ENCODE measurements around the gene COA7.
"Not testable (repeated sequence)": the region's sequence is repeated elsewhere in the genome, so short reads cannot be mapped to it uniquely, and the experiment has no call there.

Gene COA7

DNA sequence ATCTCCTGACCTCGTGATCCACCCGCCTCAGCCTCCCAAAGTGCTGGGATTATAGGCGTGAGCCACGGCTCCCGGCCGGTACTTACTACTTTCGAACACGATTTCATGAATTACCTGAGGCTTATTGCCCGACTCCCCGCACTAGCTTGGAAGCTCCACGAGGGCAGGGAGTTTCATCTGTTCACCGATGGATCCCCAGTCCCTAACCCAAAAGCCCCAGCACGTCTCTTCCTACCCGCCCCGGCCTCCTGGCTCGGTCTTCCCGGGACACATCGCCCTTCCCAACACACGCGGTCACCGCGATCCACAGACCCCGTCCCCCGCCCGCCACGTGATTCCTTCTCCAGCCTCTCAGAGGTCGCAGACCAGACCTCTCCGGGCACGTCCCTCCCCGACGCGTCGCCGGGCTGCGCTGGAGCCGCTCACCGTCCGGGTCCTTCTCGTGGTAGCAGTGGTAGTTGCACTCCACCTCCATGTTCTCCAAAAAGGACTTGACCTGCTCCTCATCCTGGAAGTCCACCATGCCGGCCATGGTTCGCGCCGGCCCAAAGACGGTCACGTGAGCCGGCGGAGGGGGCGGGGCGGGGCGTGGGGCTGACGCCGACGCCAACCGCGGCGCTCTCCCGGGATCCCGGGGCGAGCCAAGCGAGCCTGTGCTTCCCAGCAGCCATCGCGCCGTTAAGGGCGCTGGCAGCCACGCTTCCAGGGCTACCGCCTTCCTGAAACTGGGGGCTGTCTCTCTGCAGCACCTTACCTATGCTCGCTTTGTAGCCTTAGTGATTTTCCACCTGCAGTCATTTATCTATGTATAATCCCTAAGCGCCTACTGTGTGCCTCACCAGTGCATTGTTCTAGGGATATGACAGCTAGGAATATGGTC lies at the start of gene COA7:
COA7 (minus strand) TSS at position 553 of the 880 bp plus-strand sequence; CDS start at position 532, 21 bp downstream.
- peak; percentile 33 for DNase-seq

GRCh38 chr1:52747450-52747849 lies 49.3 kb upstream of the COA7 start:
- no peak for DNase-seq

DNA sequence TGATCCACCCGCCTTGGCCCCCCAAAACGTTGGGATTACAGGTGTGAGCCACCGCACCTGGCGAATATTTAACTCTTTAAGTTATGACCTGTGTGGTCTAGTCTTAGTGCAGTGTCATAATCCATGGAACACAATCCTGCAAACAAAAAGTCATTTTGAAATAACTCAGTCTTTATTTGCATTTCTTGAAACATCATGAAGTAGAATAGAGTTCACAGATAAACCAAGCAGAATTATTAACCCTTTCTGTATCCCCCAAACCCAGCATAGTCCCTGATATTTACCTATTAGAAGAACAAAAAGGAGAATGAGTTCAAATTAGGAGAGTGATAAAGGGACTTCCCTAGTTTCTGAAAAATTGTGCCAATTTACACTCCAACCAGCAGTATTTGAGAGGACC lies 48.0 kb upstream of the COA7 start:
- DNase-seq = no peak

GRCh38 chr1:52741259-52741658 lies 43.1 kb upstream of the COA7 start:
- DNase-seq = no peak

DNA sequence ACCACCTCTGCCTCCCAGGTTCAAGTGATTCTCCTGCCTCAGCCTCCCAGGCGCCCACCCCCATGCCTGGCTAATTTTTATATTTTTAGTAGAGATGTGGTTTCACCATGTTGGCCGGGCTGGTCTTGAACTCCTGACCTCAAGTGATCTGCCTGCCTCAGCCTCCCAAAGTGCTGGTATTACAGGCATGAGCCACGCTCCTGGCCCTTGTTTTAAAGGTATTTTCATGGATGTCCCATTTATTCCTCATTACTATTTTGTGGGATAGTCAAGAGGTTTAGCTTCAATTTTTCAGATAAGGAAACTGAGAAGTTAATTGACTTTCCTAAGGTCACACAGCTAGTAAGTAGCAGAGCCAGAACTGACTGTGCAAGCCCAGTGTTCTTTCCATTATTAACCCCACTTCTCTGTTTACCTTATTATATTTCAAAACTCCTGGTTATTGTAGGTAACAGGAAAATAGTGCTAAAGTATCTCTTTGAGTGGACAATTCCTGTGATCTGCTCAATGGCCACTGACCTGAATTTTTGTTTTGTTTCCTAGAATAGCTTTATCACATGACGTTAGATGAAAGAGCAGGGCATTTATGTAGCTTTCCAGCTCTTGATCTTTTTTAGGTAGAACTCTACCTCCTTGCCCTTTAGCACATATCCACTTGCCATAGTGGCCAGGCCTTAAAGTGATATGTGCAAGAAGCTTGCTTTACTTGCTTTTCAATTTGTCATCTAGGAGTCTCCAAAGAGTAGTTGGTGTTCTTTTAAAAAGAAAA lies 41.7 kb upstream of the COA7 start:
- DNase-seq = no peak

GRCh38 chr1:52738893-52739292 lies 40.7 kb upstream of the COA7 start:
- DNase-seq = no peak

DNA sequence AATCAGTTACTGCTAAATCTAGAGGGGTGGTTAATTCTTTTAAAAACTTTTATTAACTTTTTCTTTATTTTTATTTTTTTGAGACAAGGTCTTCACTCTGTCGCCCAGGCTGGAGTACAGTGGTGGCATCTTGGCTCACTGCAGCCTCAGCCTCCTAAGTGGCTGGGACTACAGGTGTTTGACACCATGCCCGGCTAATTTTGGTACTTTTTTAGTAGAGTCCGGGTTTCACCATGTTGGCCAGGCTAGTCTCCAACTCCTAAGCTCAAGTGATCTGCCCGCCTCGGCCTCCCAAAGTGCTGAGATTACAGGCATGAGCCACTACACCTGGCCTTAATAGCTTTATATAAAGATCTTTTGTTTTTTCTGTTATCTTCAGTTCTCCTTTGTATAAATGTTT lies 40.0 kb upstream of the COA7 start:
- DNase-seq = no peak

- DNase-seq = not testable (repeated sequence)
Measured at GRCh38 chr1:52735371-52735770, 37.2 kb upstream of the COA7 start.

DNA sequence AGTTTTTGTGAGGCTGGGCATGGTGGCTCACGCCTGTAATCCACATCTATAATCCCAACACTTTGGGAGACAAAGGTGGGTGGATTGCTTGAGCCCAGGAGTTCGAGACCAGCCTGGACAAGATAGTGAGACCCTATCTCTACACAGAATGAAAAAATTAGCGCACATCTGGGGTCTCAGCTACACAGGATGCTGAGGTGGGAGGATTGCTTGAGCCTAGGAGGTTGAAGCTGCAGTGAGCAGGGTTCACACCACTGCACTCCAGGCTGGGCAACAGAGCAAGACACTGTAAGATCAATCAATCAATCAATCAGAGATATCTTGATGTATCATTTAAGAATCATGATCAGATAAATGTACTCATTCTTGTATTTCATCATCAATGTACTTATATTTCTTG lies 35.2 kb upstream of the COA7 start:
- no peak for DNase-seq

GRCh38 chr1:52727956-52728656 lies 30.0 kb upstream of the COA7 start:
- no peak for DNase-seq

DNA sequence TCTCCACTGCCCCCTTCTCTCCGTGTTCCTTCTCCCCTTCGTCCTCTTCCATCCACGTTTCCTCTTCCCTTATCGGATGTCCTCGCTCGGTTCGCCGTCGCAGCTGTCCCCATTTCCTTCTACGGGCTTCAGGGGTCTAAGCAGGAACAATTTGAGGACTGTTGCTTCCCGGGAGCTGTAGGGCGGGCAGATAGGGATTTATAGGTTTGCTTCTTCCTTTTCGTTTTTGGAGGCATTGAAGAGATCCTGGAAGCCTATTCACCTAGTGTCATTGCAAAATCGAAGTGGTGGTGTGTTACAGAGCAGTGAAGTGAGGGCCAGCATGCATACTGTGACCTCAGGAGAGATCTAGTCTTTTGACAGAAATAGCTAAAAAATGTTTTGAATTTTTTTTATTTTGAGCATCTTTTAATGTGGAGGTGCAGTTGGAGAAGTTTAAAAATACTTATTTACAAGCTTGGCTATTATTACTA lies 29.0 kb upstream of the COA7 start:
- DNase-seq = no peak

- peak; percentile 77 for DNase-seq
Measured at GRCh38 chr1:52726265-52727113, 28.3 kb upstream of the COA7 start, which contains the start of gene ZYG11B. Gene ZYG11B (plus strand): TSS chr1:52726453. CDS start chr1:52726654, 201 bp downstream.

- DNase-seq = no peak
Measured at GRCh38 chr1:52725903-52726264, 27.7 kb upstream of the COA7 start.

- no peak for DNase-seq
Measured at GRCh38 chr1:52723260-52723659, 25.1 kb upstream of the COA7 start.

DNA sequence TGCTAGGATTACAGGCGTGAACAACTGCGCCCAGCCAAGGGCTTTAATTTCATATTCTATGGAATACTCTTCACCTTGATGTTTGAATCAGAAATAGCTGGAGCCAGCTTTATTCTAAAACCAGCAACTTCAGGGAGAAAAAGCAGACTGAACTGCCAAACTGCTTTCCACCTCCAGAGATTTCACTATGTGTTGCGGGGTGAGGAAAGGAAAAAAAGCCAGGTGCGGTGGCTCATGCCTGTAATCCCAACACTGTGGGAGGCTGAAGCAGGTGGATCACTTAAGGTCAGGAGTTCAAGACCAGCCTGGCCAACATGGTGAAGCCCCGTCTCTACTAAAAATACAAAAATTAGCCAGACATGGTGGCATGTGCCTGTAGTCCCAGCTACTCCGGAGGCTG lies 17.1 kb upstream of the COA7 start:
- not testable (repeated sequence) for DNase-seq

GRCh38 chr1:52713590-52713989 lies 15.4 kb upstream of the COA7 start:
- no peak for DNase-seq

- no peak for DNase-seq
Measured at GRCh38 chr1:52709016-52709415, 10.9 kb upstream of the COA7 start.

DNA sequence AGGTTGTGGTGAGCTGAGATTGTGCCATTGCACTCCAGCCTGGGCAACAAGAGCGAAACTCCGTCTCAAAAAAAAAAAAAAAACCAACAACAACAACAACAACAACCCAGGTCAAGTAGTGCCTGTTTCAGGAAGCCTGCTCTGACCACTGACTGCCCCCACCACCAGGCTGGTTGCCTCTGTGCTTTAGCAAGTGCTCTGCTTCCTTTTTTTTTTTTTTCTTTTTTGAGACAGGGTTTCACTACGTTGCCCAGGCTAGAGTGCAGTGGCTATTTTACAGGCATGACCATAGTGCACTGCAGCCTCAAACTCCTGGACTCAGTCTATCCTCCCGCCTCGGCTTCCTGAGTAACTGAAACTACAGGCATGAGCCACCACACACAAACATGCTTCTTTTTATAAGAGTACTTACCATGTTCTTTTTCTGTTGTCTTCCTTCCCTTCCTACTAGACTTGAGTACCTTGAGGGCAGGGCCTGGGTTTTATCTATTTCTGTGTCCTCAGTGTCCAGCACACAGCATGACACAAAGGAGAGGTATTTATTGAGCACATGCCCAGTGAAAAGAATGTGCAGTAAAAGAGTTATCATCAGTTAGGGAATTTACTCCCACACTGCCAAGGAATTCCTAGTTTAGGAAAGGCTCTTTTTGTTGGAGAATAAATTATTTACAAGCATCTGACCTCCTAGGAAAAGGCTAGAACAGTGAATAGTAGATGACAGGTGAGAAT lies 9.9 kb upstream of the COA7 start:
- DNase-seq = no peak

- DNase-seq = no peak
Measured at GRCh38 chr1:52706941-52707926, 9.1 kb upstream of the COA7 start.

GRCh38 chr1:52706136-52706670 lies 8.1 kb upstream of the COA7 start:
- no peak for DNase-seq
